ENCODE data around the gene LTK.

LTK gene

DNA sequence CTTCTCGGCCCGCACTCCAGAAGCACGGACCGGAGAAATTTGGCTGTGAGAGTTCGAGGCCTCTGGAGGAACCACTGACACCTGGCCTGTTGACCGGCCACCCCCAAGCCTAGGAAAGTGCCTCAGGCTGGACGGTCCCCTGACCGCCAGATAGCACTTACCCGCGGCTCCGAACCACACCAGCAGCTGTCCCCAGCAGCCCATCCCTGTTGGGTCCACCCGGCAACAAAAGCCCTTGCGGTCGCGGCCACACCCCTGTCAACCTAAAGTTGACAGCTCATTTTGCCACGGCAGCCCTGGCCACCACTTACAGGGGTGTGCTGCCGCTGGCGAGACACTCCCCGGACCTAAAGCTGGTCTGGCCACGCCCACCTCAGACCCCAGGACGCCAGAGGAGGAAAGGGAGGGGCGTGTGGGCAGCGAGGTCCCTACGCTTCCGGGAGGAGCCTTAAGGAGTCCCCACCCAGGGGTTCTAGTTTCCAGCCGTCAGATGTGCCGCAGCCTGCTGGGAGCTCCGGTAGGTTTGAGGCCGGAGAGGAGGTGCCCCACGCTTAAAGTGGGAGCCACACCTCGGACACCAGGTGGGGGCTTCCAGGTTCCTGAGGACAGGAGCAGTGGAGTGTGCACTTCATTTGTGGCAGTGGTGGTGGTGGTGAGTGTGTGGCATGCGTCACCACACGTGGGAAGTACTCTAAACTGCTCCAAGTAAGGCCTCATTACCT lies at the start of gene LTK:
TSS of gene LTK (minus strand) at position 322 of the 722 bp plus-strand sequence. CDS start at position 204, 118 bp downstream.
- no peak for DNase-seq

GRCh38 chr15:41562784-41563198 lies 49.2 kb upstream of the LTK start:
- no peak for DNase-seq

- no peak for DNase-seq
Observed at GRCh38 chr15:41562244-41562643, 48.6 kb upstream of the LTK start.

- DNase-seq, result no peak
Observed at GRCh38 chr15:41561777-41562145, 48.1 kb upstream of the LTK start.

DNA sequence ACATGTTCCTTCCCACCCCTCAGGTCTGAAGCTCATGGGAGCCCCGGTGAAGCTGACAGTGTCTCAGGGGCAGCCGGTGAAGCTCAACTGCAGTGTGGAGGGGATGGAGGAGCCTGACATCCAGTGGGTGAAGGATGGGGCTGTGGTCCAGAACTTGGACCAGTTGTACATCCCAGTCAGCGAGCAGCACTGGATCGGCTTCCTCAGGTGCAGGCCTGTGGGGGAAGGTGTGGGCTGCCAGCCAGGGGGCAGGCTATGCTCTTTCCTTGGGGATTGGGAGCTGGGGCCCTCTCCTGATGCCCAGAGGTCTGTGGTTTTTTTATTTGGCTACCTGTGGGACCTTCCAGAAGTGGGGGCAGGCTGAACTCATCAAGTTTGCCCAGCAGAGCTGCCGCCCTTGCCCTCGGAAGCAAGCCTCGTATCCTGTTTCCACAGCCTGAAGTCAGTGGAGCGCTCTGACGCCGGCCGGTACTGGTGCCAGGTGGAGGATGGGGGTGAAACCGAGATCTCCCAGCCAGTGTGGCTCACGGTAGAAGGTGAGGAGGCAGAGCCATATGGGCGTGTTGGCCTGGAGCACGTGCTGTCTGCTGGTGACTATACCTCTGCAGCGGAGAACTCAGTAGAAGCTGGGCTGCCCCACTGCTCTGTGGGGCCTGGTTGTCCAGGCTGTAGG lies 47.6 kb upstream of the LTK start:
- no peak for DNase-seq

DNA sequence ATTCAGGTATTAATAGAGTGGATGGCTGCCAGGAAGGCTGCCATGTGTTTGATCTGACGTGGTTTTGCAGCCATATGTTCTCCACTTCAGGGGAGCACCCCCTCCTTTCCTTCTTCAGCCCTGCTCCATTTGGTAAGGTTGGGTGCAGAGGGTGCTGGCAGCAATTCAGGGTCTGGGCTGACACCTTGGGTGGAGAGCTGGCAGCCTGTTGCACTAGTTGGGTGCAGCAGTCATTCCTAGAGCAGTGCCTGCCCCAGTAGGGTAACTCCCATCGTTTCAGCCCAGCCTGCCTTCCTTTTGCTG lies 46.9 kb upstream of the LTK start:
- DNase-seq, result no peak

DNA sequence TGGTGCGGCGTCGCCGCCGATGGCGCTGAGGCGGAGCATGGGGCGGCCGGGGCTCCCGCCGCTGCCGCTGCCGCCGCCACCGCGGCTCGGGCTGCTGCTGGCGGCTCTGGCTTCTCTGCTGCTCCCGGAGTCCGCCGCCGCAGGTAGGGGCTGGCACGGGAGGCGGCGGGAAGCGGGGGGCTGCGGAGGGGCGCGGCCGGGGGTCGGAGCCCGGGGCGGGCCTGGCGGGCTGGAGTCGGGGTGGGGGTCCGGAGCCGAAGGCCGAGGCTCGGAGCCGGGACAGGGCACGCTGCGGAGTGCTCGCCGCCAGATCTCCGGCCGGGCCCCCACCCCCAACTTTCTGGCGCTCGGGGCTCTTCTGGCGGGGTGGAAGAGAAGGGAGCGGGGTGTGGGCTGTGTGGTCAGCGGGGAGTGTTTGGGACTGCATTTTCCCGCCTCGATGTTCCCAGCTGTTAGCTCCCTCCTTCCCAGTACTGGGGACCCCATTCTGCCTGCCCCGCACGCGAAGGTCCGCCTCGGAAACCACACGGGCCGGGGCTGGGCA lies 45.7 kb upstream of the LTK start:
- DNase-seq, result no peak

- peak; percentile 31 for DNase-seq
Observed at GRCh38 chr15:41558400-41559238, 45.0 kb upstream of the LTK start, which contains the start of gene TYRO3. TYRO3 (plus strand) TSS chr15:41559212; CDS start chr15:41559258, 46 bp downstream.

GRCh38 chr15:41557673-41558399 lies 44.2 kb upstream of the LTK start:
- DNase-seq, result peak; percentile 73

GRCh38 chr15:41556677-41557076 lies 43.0 kb upstream of the LTK start:
- DNase-seq, result no peak

DNA sequence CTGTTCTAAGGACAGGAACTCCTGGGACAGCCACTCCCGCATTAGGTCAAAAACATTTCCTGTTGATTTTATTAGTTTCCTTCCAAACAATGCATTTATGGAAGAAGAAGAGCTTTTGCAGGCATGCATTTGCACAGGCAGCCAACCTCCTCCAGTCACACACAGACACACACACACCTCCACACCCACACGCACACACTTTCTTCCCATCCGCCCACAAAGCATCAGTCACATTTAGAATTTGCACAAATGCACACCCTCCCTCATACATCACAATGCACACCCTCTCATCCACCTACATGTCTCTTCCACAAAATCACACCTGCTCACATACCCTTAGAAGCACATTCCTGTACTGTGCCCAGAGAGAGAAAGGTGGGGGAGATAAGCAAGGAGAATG lies 41.3 kb upstream of the LTK start:
- DNase-seq, result no peak

DNA sequence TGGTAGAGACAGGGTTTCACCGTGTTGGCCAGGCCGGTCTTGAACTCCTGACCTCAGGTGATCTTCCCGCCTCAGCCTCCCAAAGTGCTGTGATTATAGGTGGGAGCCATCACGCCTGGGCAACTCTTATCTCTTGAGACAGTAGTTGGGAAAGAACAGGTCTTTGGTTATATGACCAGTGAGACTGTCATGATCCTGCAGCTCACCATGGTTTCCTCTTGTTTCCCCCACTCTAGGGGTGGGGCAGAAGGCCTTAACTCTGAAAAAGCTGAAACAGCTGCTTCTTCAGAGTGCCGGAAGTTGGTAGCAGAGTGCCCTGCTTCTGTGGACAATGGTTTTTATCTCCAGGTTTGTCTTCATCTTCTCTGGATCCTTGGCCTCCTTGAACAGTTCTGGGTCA lies 40.7 kb upstream of the LTK start:
- DNase-seq, result no peak

GRCh38 chr15:41553731-41554130 lies 40.1 kb upstream of the LTK start:
- DNase-seq, result no peak

GRCh38 chr15:41550066-41550775 lies 36.6 kb upstream of the LTK start:
- DNase-seq, result no peak

DNA sequence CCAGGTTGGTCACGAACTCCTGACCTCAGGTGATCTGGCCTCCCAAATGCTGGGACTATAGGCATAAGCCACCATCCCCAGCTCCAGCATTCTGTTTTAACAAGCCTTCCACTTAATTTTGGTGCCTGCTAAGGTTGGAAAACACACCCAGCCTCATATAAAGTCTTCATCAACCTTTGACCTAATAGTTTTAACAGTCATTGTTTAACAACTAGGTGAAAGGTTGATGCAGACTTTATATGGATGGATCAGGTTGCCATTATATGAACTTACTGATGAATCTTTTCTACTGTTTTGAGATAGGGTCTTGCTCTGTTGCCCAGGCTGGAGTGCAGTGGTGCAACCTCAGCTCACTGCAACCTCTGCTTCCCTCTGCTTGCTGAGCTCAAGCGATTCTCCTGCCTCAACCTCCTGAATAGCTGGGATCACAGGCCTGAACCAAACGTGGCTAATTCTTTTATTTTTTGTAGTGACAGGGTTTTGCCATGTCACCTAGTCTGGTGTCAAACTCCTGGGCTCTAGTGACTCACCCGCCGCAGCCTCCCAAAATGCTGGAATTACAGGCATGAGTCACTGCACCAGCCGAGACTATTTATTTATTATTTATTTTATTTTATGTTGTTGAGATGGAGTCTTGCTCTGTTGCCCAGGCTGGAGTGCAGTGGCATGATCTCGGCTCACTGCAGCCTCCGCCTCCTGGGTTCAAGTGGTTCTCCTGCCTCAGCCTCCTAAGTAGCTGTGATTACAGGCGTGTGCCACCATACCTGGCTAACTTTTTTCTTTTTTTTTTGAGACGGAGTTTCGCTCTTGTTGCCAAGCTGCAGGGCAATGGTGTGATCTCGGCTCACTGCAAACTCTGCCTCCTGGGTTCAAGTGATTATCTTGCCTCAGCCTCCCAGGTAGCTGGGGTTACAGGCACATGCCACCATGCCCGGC lies 33.5 kb upstream of the LTK start:
- no peak for DNase-seq

GRCh38 chr15:41545218-41545617 lies 31.6 kb upstream of the LTK start:
- DNase-seq, result no peak

DNA sequence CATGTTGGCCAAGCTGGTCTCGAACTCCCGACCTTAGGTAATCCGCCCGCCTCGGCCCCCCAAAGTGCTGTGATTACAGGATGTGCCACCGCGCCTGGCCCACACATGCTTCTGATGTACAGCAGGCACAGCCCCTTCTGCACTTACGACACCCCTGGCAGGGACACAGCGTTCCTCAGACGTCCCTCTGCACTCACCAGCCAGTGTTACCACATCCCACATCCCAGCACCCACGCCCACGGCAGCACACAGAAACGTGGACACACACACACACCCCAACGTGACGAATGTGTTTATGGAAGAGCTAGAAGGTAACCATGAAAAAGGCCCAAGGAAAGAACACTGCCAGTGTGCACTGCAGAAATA lies 31.0 kb upstream of the LTK start:
- no peak for DNase-seq

GRCh38 chr15:41543521-41543870 lies 29.9 kb upstream of the LTK start:
- no peak for DNase-seq

GRCh38 chr15:41536866-41537265 lies 23.2 kb upstream of the LTK start:
- no peak for DNase-seq

- DNase-seq, result no peak
Observed at GRCh38 chr15:41535544-41535943, 21.9 kb upstream of the LTK start.

GRCh38 chr15:41530363-41530956 lies 16.8 kb upstream of the LTK start:
- no peak for DNase-seq
